Natural killer cell treated with Interleukin-12 subunit alpha and Interleukin-12 subunit beta and Interleukin-15 and Interleukin-18, amount 100 ng/mL, for 72 hours (primary cell): ENCODE results near the gene CCDC197. TPM values are rescaled to one million over a fixed set of nuclear protein-coding genes. Genes with fewer than 3 reads are reported as not detected.
A peak's percentile ranks its signal among the peaks of the same experiment; 100 is the strongest.

ENCODE experiments used
- ATAC-seq, 2 donors: fragments of 150-1000 bp; cut with Tn5 transposase in 1 of 2; sonication (Bioruptor Pico), chemical (Tn5 transposase) in 1 of 2; 2 replicates each; pipeline ENCODE4 v1.10.0; 2021
- DNase-seq: peaks from one replicate; pipeline ENCODE4 v3.0.0; 2022; ENCODE audit warnings: low spot score
- H3K27ac Mint-ChIP-seq, 2 donors: 1 replicate in 1 of 2; 2 replicates in 1 of 2; pipeline ENCODE4 v1.8.0; 2022; ENCODE audit warnings: mixed read lengths in 2 of 2, mild to moderate bottlenecking in 1 of 2, moderate library complexity in 1 of 2
- H3K27me3 Mint-ChIP-seq, 2 donors: 1 replicate in 1 of 2; 2 replicates in 1 of 2; pipeline ENCODE4 v1.8.0; 2022; ENCODE audit warnings: mixed read lengths in 2 of 2
- H3K36me3 Mint-ChIP-seq: one replicate; pipeline ENCODE4 v1.8.0; 2022; ENCODE audit warnings: mixed read lengths
- H3K4me1 Mint-ChIP-seq, 2 donors: 1 replicate in 1 of 2; 2 replicates in 1 of 2; pipeline ENCODE4 v1.8.0; 2022; ENCODE audit warnings: low read depth in 2 of 2, mixed read lengths in 2 of 2, mild to moderate bottlenecking in 1 of 2
- H3K4me3 Mint-ChIP-seq: one replicate; pipeline ENCODE4 v1.8.0; 2022; ENCODE audit warnings: mixed read lengths
- H3K9me3 Mint-ChIP-seq: 2 replicates; pipeline ENCODE4 v1.8.0; 2022; ENCODE audit warnings: mixed read lengths
- total RNA-seq, 2 donors: library from RNA; stranded (reverse); gene quantifications; one replicate each; pipeline ENCODE4 v1.2.3, GENCODE V29; 2022

CCDC197 gene
- total RNA-seq = not detected

GRCh38 chr14:93997082-93997481, at the start of gene CCDC197:
Gene CCDC197 (plus strand): TSS chr14:93997301. CDS start chr14:93998132, 831 bp downstream.
- ATAC-seq (no peak), DNase-seq (no peak)
- H3K27ac Mint-ChIP-seq = no peak within 1 kb of the TSS
- H3K4me3 Mint-ChIP-seq = no peak within 1 kb of the TSS
- H3K27me3 Mint-ChIP-seq = peaks cover 0 to 13% of the 10 kb centered on the region in 2 donors
- no peaks in the 10 kb centered on the region for H3K36me3 Mint-ChIP-seq
- no peaks in the 10 kb centered on the region for H3K9me3 Mint-ChIP-seq
- H3K4me1 Mint-ChIP-seq = peaks cover 5 to 6% of the 10 kb centered on the region in 2 donors

- Mint-ChIP-seq H3K27ac (no peak overlapping the region), H3K27me3 (no peaks in the 10 kb centered on the region), H3K36me3 (peaks cover 6% of the 10 kb centered on the region), H3K9me3 (no peaks in the 10 kb centered on the region), H3K4me1 (peaks cover 30 to 39% of the 10 kb centered on the region in 2 donors), H3K4me3 (no peak overlapping the region)
- no peak for ATAC-seq
- DNase-seq = no peak
Measured at GRCh38 chr14:93949511-93950075, 47.5 kb upstream of the CCDC197 start.

GRCh38 chr14:93950948-93951634, 46.0 kb upstream of the CCDC197 start:
- Mint-ChIP-seq H3K27me3 (no peaks in the 10 kb centered on the region), H3K4me1 (peaks cover 44 to 54% of the 10 kb centered on the region in 2 donors), H3K4me3 (peak overlapping the region; percentile 12), H3K9me3 (no peaks in the 10 kb centered on the region), H3K27ac (peak overlapping the region; percentile 17 to 33), H3K36me3 (peaks cover 12% of the 10 kb centered on the region)
- ATAC-seq = no peak
- DNase-seq = no peak

- H3K36me3 Mint-ChIP-seq = peaks cover 12% of the 10 kb centered on the region
- H3K4me1 Mint-ChIP-seq = peaks cover 46 to 60% of the 10 kb centered on the region in 2 donors
- peak overlapping the region; percentile 12 for H3K4me3 Mint-ChIP-seq
Measured at GRCh38 chr14:93951635-93952540, 45.2 kb upstream of the CCDC197 start.

GRCh38 chr14:93952829-93953228, 44.3 kb upstream of the CCDC197 start:
- ATAC-seq (no peak), DNase-seq (no peak)
- H3K27me3 Mint-ChIP-seq = no peaks in the 10 kb centered on the region
- no peaks in the 10 kb centered on the region for H3K9me3 Mint-ChIP-seq
- H3K4me1 Mint-ChIP-seq = peaks cover 52 to 68% of the 10 kb centered on the region in 2 donors
- H3K36me3 Mint-ChIP-seq = peaks cover 12% of the 10 kb centered on the region
- H3K27ac Mint-ChIP-seq = peak overlapping the region in 1 of 2 donors; percentile 14
- H3K4me3 Mint-ChIP-seq = peak overlapping the region; percentile 99

More at GRCh38 chr14:93951635-93952540, 45.2 kb upstream of the CCDC197 start:
- Mint-ChIP-seq H3K27ac (peak overlapping the region; percentile 31 to 33), H3K27me3 (no peaks in the 10 kb centered on the region), H3K9me3 (no peaks in the 10 kb centered on the region)
- DNase-seq (no peak), ATAC-seq (no peak)

- H3K9me3 Mint-ChIP-seq = no peaks in the 10 kb centered on the region
- peak overlapping the region; percentile 99 for H3K4me3 Mint-ChIP-seq
- no peaks in the 10 kb centered on the region for H3K27me3 Mint-ChIP-seq
- ATAC-seq (no peak), DNase-seq (no peak)
- peaks cover 57 to 72% of the 10 kb centered on the region in 2 donors for H3K4me1 Mint-ChIP-seq
- peaks cover 12% of the 10 kb centered on the region for H3K36me3 Mint-ChIP-seq
- peak overlapping the region; percentile 37 to 96 for H3K27ac Mint-ChIP-seq
Measured at GRCh38 chr14:93953263-93953662, 43.8 kb upstream of the CCDC197 start.

GRCh38 chr14:93953739-93954515, 43.2 kb upstream of the CCDC197 start:
- DNase-seq = no peak

GRCh38 chr14:93954516-93954830, 42.6 kb upstream of the CCDC197 start:
- peak overlapping the region; percentile 99 for H3K4me3 Mint-ChIP-seq
- peaks cover 69 to 84% of the 10 kb centered on the region in 2 donors for H3K4me1 Mint-ChIP-seq
- H3K27me3 Mint-ChIP-seq = no peaks in the 10 kb centered on the region
- DNase-seq (no peak), ATAC-seq (no peak)
- H3K36me3 Mint-ChIP-seq = peaks cover 12% of the 10 kb centered on the region
- no peaks in the 10 kb centered on the region for H3K9me3 Mint-ChIP-seq
- peak overlapping the region; percentile 96 for H3K27ac Mint-ChIP-seq

More at GRCh38 chr14:93953739-93954515, 43.2 kb upstream of the CCDC197 start:
- peak overlapping the region; percentile 99 for H3K4me3 Mint-ChIP-seq
- ATAC-seq = no peak
- peaks cover 63 to 79% of the 10 kb centered on the region in 2 donors for H3K4me1 Mint-ChIP-seq
- H3K27ac Mint-ChIP-seq = peak overlapping the region; percentile 96
- no peaks in the 10 kb centered on the region for H3K27me3 Mint-ChIP-seq
- peaks cover 12% of the 10 kb centered on the region for H3K36me3 Mint-ChIP-seq
- H3K9me3 Mint-ChIP-seq = no peaks in the 10 kb centered on the region

DNA sequence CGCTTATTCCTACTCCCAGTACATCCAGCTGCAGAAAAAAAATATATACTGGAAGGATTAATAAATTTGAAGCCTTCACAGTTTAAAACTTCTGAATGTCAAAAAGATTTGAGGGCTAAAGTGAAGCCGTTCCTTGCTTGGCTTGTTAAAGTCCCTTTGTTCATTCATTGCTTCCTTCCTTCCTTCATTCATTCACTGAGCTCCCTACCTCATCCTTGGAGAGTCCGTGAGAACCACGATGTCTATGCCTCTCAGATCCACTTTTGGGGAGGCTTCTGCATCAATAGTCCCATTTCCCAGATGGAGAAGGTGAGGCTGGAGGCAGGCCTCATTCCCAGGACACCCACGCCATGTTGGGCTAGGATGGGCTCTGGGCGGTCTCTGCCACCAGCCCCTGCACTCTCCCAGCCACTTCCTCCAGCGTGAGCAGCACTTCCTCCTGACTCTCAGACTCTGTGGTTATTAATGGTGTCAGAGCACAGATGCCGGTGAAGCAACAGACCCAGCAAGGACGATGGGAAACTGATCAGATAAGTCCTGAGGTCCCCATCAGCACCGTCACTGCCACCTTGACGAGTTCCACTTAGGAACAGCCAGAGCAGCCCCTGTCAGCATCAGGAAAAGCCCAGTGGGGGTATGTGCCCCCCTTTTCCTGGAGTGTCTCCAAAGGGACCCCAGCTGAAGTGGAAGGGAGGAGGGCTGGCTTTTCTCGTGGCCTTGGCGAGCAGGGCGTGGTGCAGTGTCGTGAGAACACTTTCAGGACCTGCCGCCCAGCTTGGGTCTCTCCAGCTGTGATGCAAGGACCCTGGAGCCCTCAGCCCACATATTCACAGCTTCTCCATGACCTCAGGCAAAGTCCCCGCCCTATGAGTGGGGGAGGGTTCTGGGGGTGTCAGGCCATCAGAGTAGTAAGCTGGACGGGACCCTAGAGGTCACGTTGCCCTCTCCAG, 41.9 kb upstream of the CCDC197 start:
- Mint-ChIP-seq H3K27ac (peak overlapping the region; percentile 96), H3K4me3 (peak overlapping the region; percentile 99), H3K36me3 (peaks cover 10% of the 10 kb centered on the region), H3K9me3 (no peaks in the 10 kb centered on the region), H3K4me1 (peaks cover 75 to 90% of the 10 kb centered on the region in 2 donors), H3K27me3 (no peaks in the 10 kb centered on the region)
- DNase-seq (peak; percentile 79), ATAC-seq (peak; percentile 62 to 69)

GRCh38 chr14:93955850-93956481, 41.1 kb upstream of the CCDC197 start:
- peak overlapping the region; percentile 99 for H3K4me3 Mint-ChIP-seq
- DNase-seq = no peak
- no peak for ATAC-seq
- H3K36me3 Mint-ChIP-seq = peaks cover 6% of the 10 kb centered on the region
- H3K4me1 Mint-ChIP-seq = peaks cover 72 to 89% of the 10 kb centered on the region in 2 donors
- H3K9me3 Mint-ChIP-seq = no peaks in the 10 kb centered on the region
- H3K27ac Mint-ChIP-seq = peak overlapping the region; percentile 96
- H3K27me3 Mint-ChIP-seq = no peaks in the 10 kb centered on the region

GRCh38 chr14:93956514-93957332, 40.4 kb upstream of the CCDC197 start:
- no peak for ATAC-seq
- no peak for DNase-seq
- Mint-ChIP-seq H3K27me3 (no peaks in the 10 kb centered on the region), H3K27ac (peak overlapping the region; percentile 96), H3K9me3 (no peaks in the 10 kb centered on the region), H3K4me1 (peaks cover 76 to 90% of the 10 kb centered on the region in 2 donors), H3K4me3 (peak overlapping the region; percentile 99), H3K36me3 (peaks cover 6% of the 10 kb centered on the region)
